HG02981 (cell line): Measurements from ENCODE around the gene USP25.

Experiments
- ATAC-seq: cut with Tn5 transposase; IDR thresholded peaks from one replicate; pipeline ENCODE4 v1.9.1; 2021; ENCODE audit warnings: mild to moderate bottlenecking, moderate library complexity; ENCODE audit not compliant: unreplicated experiment

USP25 gene

GRCh38 chr21:15929536-15929935 is 199.8 kb downstream of the USP25 start:
- no peak for ATAC-seq
